HepG2 (cell line): ENCODE results near the gene MTOR. TPM values are rescaled to one million over a fixed set of nuclear protein-coding genes. Genes with fewer than 3 reads are reported as not detected.

Experiments
- AFF4 ChIP-seq: sonication (generic); formaldehyde crosslinking; IDR thresholded peaks from 2 replicates; pipeline ENCODE4 v1.4.0; 2020; ENCODE audit warnings: missing genetic modification reagents
- HMG20A ChIP-seq: IDR thresholded peaks from 2 replicates; pipeline ENCODE4 v1.6.1; 2016; ENCODE audit warnings: borderline replicate concordance
- MAFG ChIP-seq: sonication (generic); formaldehyde crosslinking; IDR thresholded peaks from 2 replicates; pipeline ENCODE4 v1.5.1; 2020; ENCODE audit warnings: mild to moderate bottlenecking, missing genetic modification reagents
- PITX1 ChIP-seq: sonication (generic); formaldehyde crosslinking; IDR thresholded peaks from 2 replicates; pipeline ENCODE4 v1.5.1; 2020; ENCODE audit warnings: mild to moderate bottlenecking, missing genetic modification reagents
- SMAD9 ChIP-seq: sonication (generic); formaldehyde crosslinking; IDR thresholded peaks from 2 replicates; pipeline ENCODE4 v1.5.1; 2020; ENCODE audit warnings: mild to moderate bottlenecking, missing genetic modification reagents
- U2AF1 ChIP-seq: fragments of 200-400 bp; formaldehyde crosslinking; optimal IDR thresholded peaks from 2 replicates; pipeline ENCODE3; 2017; ENCODE audit warnings: mild to moderate bottlenecking, low read depth, low read length
- ZNF317 ChIP-seq: sonication (generic); formaldehyde crosslinking; IDR thresholded peaks from 2 replicates; pipeline ENCODE4 v1.5.0; 2020; ENCODE audit warnings: mild to moderate bottlenecking, missing genetic modification reagents
- ZNF318 ChIP-seq: sonication (generic); formaldehyde crosslinking; IDR thresholded peaks from 2 replicates; pipeline ENCODE4 v1.4.0; 2020; ENCODE audit warnings: mild to moderate bottlenecking, missing genetic modification reagents
- ZNF382 ChIP-seq: sonication (generic); formaldehyde crosslinking; IDR thresholded peaks from 2 replicates; pipeline ENCODE4 v1.5.0; 2020; ENCODE audit warnings: missing genetic modification reagents, mild to moderate bottlenecking, borderline replicate concordance
- ZNF451 ChIP-seq: sonication (generic); formaldehyde crosslinking; IDR thresholded peaks from 2 replicates; pipeline ENCODE4 v1.5.0; 2020; ENCODE audit warnings: mild to moderate bottlenecking, missing genetic modification reagents
- ZNF672 ChIP-seq: sonication (generic); formaldehyde crosslinking; IDR thresholded peaks from 2 replicates; pipeline ENCODE4 v1.8.1; 2022; ENCODE audit warnings: missing genetic modification reagents
- ZSCAN31 ChIP-seq: sonication (generic); formaldehyde crosslinking; IDR thresholded peaks from 2 replicates; pipeline ENCODE4 v1.5.0; 2020; ENCODE audit warnings: low read depth, mild to moderate bottlenecking, missing genetic modification reagents
- polyA plus RNA-seq, 8 experiments: library from polyadenylated mRNA; depleted of rRNA in 3 of 8; stranded (reverse) in 7 of 8; unstranded in 1 of 8; fragments of >200 nt; fragmentation: Illumina TruSeq in 4 of 8; extraction: Trizol in 4 of 8; gene quantifications; 2 replicates each; pipeline versions ENCODE4 v1.2.1 to v1.2.3, GENCODE V29; 2011 to 2016; ENCODE audit warnings: low read depth in 4 of 8, missing spikeins in 1 of 8, mixed read lengths in 1 of 8; ENCODE audit not compliant: insufficient read depth in 1 of 8
- total RNA-seq, 5 experiments: library from RNA; depleted of rRNA; stranded (reverse); fragments of >200 nt; fragmentation: Illumina TruSeq; extraction: Trizol; gene quantifications; 2 replicates each; pipeline ENCODE4 v1.2.3, GENCODE V29; 2016; ENCODE audit warnings: low read depth in 1 of 5
- TF ChIP-seq, protein P1 (sequence below): sonication (generic); formaldehyde crosslinking; IDR thresholded peaks from 2 replicates; pipeline ENCODE4 v1.4.0; 2020; ENCODE audit warnings: missing genetic modification reagents
- TF ChIP-seq, protein P2 (sequence below): sonication (generic); formaldehyde crosslinking; IDR thresholded peaks from 2 replicates; pipeline ENCODE4 v1.5.0; 2020; ENCODE audit warnings: missing genetic modification reagents

MTOR gene
- total and polyA plus RNA-seq, 2 of the 13 experiments (the other 11 are each of a cell fraction or from before 2014, with no cell fraction given) = 24.6 to 34.6 TPM

GRCh38 chr1:11272832-11273594 lies 10.7 kb upstream of the MTOR start, which contains the start of gene UBIAD1 (continued):
- TF ChIP-seq, protein P1, sequence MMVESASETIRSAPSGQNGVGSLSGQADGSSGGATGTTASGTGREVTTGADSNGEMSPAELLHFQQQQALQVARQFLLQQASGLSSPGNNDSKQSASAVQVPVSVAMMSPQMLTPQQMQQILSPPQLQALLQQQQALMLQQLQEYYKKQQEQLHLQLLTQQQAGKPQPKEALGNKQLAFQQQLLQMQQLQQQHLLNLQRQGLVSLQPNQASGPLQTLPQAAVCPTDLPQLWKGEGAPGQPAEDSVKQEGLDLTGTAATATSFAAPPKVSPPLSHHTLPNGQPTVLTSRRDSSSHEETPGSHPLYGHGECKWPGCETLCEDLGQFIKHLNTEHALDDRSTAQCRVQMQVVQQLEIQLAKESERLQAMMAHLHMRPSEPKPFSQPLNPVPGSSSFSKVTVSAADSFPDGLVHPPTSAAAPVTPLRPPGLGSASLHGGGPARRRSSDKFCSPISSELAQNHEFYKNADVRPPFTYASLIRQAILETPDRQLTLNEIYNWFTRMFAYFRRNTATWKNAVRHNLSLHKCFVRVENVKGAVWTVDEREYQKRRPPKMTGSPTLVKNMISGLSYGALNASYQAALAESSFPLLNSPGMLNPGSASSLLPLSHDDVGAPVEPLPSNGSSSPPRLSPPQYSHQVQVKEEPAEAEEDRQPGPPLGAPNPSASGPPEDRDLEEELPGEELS (CRISPR knock-in tag) = peak; percentile 65; the same call in 1 of the 2 replicates
- no peak for TF ChIP-seq ZNF318 (CRISPR knock-in tag)
- TF ChIP-seq PITX1 (CRISPR knock-in tag) = peak; percentile 66; the same call in 1 of the 2 replicates
- no peak for TF ChIP-seq AFF4 (CRISPR knock-in tag)
- no peak; the same call in 1 of the 2 replicates for TF ChIP-seq SMAD9 (CRISPR knock-in tag)
- TF ChIP-seq ZNF451 (CRISPR knock-in tag) = peak; percentile 85; the same call in 1 of the 2 replicates
- no peak for TF ChIP-seq ZNF672 (CRISPR knock-in tag)
- TF ChIP-seq MAFG = no peak
- peak; percentile 71; the same call in 1 of the 2 replicates for TF ChIP-seq ZSCAN31 (CRISPR knock-in tag)
- peak; percentile 85 for TF ChIP-seq U2AF1
- TF ChIP-seq, protein P2, sequence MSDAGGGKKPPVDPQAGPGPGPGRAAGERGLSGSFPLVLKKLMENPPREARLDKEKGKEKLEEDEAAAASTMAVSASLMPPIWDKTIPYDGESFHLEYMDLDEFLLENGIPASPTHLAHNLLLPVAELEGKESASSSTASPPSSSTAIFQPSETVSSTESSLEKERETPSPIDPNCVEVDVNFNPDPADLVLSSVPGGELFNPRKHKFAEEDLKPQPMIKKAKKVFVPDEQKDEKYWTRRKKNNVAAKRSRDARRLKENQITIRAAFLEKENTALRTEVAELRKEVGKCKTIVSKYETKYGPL = no peak
- TF ChIP-seq HMG20A (CRISPR knock-in tag) = no peak
- TF ChIP-seq ZNF382 (CRISPR knock-in tag) = no peak
- 0 out of 2 replicates have a peak, but pooled peaks have one; percentile 61 for TF ChIP-seq ZNF317 (CRISPR knock-in tag)
